CD4-positive, alpha-beta T cell treated with Interleukin-12 subunit alpha and Interleukin-12 subunit beta, for 1 hour (primary cell): ENCODE measurements around the gene CSNK1D.

ENCODE experiments used
- DNase-seq: peaks from one replicate; pipeline ENCODE4 v3.0.0-alpha.2; 2020

CSNK1D gene

GRCh38 chr17:82238472-82239201 lies 34.9 kb downstream of the CSNK1D start:
- peak; percentile 83 for DNase-seq

- no peak for DNase-seq
These were observed 35.6 kb downstream of the CSNK1D start for GRCh38 chr17:82237746-82238471.

DNA sequence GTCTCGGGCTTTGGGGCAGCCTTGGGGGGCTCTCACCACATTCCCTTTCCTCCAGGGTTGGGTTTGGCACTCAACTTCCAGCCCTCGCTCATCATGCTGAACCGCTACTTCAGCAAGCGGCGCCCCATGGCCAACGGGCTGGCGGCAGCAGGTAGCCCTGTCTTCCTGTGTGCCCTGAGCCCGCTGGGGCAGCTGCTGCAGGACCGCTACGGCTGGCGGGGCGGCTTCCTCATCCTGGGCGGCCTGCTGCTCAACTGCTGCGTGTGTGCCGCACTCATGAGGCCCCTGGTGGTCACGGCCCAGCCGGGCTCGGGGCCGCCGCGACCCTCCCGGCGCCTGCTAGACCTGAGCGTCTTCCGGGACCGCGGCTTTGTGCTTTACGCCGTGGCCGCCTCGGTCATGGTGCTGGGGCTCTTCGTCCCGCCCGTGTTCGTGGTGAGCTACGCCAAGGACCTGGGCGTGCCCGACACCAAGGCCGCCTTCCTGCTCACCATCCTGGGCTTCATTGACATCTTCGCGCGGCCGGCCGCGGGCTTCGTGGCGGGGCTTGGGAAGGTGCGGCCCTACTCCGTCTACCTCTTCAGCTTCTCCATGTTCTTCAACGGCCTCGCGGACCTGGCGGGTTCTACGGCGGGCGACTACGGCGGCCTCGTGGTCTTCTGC lies 36.3 kb downstream of the CSNK1D start:
- DNase-seq = no peak

GRCh38 chr17:82236142-82236971 lies 37.1 kb downstream of the CSNK1D start:
- DNase-seq = peak; percentile 78

GRCh38 chr17:82235775-82236141 lies 37.7 kb downstream of the CSNK1D start:
- DNase-seq = no peak

DNA sequence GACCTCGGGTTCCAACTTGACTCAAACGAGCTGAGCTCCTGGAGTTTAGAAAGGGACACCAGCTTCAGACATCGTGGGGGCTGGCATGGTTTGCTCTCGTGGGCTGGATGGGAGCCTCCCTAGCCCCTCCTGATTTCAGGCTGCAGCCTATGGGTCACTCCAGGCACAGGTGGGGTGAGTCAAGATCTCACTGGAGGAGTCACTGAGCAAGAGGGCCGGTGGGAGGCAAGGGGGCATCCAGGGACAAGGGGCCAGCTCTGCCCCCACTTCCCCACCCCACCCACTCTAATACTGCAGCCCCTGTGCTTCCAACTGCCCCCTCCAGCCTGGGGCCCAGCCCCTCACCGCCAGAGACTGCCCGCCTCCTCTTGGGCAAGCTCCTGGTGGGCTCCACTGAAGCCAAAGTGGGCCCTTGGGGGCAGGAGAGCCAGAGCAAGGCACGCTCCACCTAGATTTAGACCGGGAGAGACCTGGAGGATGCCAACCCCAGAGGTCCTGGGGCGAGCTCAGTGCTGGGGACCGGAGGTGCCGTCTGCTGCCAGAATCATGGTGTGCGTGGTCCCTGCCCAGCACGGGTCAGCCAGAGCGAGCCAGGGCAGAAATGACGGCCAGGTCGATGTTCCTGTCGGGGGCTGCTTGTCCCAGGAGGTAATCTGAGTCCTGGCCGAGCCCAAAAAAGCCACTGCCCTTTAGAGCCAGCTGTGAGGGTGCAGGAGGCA lies 38.3 kb downstream of the CSNK1D start:
- DNase-seq = no peak

DNA sequence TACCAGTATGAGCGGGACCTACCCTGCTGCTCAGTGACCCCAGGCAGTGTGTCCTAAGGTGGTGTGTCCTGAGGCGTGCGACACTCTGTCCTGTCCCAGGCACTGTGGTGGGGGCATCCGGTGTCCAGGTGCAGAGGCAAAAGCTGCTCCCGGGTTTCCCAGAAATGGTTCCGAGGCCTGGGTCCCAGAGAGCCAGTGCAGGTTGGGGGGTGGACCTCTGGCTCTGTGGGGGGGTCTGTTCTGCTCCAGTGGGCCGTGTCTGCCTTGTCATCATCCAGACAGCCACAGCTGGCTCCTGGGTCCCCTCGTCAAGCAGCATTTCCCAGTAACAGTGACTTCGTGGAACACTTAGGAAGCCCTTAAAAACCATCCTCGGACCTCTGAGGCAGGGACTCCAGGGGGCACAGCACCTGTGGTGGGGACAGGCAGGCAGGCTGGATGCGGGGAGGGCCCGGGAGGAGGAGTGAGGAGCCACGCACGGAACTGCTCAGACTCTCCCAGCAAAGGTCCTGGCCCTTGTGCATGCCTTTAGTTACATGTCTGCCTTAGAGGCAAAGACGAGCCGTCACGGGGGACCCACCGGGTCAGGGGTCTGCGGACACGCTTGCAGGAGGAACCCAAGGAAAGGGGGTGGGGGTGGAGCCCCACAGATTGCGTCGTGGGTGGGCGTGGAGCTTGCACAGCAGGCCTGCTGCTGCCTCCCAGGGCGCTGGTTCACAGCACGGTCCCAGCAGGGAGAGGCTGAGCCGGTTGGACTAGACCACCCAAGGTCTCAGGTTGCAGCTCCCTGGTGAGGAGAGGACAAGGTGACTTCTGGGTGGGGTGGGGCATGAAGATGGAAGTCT lies 39.1 kb downstream of the CSNK1D start:
- no peak for DNase-seq

DNA sequence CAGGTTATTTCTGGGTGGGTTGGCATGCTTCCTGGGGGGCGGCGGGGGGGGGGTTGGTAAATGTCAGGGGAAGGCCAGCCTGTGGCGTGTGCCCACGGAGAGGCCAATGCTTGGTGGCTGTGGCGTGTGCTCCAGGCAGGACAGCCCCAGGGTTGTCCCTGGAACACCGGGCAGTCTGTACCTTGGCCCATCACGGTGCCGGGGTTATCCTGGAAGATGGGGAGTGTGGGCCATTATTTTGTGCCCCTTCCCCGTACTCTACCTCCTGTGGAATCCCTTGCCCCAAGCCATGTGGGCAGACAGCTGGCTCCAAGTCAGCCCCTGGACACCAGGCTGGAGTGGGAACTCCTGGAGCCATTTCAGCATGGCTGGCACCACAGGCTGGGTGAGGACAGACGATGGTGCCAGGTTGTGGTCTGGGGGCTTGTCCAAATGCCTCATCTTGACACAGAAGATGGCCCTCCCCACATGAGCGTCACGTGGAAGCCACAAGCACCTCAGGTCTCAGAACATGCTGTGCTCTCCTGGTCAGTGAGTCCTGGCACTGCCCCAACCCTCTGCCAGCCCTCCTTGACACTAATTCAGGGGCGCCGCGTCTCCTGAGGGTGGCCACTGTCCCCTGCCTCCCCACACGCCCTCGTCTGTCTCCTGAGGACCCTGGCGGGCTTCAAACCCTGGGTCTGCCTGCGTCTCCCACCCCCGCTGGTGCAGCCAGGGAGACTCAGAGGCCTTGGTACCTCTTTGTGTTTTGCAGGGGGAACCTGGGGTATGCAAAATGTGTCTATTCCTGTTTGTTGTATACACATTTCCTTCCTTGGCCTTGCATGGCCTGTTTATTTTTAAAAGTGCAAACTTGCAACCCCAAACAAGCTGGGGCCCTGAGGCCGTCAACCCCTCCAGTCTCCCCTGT lies 40.4 kb downstream of the CSNK1D start:
- DNase-seq = no peak

- no peak for DNase-seq
These were observed 41.1 kb downstream of the CSNK1D start for GRCh38 chr17:82232322-82232820.

DNA sequence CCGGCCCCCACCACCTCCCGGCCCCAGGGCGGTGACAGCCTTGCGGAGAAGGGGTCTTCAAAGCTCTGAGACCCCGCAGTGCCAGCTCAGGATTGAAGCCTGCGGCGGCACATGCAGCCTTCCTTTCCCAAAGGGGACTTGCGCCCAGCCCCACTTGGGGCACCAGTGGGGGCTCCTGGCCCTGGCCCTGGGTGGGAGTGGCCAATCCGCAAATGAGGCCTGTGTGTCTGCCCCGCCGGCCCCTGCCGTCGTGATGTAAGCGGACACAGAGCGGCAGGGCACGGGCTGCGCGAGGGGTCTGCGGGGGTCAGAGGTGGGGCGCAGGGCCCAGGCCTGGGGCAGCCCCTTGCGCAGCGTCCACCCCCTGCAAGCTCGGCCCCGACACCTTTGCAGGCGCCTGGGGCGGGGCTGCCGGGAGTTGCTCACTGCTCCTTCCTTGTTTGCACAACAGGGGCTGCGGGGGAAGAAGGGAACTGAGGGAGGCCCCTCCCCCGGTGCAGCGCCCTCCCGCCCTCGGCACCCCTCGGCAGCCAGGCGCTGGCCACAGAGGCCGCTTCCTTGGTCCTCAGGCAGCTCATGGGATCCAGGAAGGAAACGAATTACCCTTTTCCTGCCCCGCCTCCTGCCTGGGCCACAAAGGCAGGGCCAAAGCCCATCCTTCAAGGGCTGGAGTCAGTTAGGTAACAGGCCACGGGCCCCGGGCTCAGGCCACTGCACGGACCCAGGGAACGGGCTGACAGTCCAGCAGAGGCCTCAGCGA lies 41.8 kb downstream of the CSNK1D start:
- no peak for DNase-seq

DNA sequence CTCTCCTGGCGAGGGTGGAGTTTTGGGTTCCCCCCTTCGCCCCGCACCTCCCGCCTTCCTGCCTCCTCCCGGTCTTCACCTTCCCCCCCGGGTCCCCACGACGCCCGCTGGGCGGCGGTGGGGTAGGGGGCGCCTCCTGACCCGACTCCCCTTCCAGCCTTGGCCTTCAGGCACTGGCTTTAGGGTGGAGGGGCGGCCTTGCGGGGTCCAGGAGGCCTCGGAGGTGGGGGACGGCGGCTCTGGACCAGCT lies 42.3 kb downstream of the CSNK1D start:
- no peak for DNase-seq

DNA sequence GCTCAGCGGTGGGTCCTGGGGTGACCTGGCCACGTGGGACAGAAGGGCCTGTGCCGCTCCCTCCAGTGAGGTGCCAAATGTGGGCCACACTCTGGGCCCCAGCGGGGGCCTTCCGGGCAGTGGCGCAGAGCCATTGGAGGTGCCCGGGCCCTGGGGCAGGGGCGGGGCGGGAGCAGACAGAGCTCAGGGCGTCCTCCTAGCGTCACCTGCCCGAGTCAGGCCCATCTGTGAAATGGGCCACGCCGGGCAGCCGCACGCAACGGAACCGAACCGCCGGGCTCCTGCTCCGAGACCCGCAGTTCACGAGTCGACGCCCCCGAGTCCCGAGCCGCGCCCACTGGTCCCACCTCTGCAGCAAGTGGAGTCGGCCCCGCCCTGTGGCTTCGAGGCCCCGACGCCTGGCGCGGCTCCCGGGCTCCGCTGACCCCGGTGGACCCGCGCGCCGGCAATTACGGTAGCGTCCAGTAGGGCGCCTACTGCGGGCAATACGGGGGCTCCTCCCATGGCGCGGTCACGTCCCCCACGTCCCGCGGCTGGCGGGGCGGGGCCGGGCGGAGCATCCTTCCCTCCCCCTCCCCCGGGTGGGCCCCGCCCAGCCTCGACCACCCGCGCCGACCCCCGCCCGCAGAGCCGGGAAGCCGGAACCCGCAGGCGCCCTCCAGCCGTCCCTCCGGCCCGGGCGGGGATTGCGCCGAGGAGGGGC lies 42.7 kb downstream of the CSNK1D start:
- DNase-seq = peak; percentile 73

GRCh38 chr17:82229698-82230608 lies 43.5 kb downstream of the CSNK1D start:
- no peak for DNase-seq

GRCh38 chr17:82228842-82229697 lies 44.4 kb downstream of the CSNK1D start, which contains the start of gene SLC16A3:
Gene SLC16A3, plus strand, starts transcription at chr17:82229042. Its CDS starts 6,967 bp downstream, at chr17:82236009.
- DNase-seq = peak; percentile 81

DNA sequence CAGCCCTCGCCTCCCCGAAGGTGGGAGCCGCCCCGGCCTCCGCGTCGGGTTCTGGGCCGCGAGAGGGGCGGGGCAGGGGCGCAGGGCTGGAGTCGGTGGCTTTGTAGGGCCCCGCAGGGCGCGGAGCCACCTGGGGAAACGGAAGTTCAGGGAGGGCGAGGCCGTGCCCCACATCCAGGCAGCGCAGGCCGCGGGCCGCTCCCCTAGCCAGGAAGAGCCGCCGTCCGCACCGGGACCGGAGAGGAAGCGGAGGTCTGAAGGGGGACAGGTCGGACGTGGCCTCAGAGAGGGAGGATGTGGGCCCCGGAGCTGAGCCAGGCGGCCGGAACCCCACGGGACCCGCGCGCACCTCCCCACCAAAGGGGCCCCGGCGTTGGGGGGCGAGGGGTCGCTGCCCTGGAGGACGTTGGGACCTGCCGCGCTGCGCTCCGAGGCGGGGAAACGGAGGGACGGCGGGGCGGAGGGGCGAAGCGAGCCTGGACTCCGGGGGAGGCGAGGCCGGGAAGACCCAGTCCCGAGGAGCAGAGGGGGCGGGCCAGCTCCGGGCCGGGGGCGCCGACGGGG lies 45.1 kb downstream of the CSNK1D start:
- peak; percentile 73 for DNase-seq

DNA sequence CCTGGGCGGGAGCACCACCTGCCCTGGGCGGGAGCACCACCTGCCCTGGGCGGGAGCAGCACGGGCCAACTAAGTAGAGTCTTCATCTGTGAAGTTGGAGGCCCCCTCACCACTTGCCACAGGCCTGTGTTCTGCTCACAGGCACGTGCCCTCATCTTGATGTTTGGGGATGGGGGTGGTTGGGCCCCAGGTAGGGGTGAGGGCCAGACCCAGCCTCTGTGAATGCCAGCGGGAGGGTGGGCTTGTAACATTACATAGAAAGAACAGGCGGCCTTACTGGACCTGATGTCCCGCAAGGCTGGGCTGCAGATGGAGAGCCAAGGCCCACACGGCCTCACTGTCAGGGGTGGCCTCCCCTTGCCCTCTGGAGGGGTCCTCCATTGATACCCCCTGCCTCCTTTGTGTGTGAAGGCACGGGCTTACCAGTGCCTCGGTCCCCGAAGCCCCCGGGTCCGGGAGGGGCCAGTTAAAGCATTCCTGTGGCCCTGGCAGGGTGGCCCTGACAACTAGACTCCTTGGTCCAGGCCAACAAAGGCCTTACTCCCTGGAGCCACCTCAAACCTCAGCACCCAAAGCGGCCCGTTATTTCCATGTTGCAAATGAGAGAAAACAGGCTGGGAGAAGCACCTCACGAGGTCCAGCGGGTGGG lies 45.7 kb downstream of the CSNK1D start:
- DNase-seq = no peak
